GM18507 (cell line): Measurements from ENCODE around the gene ITPKB.

Experiments
- DNase-seq: peaks from one replicate; pipeline ENCODE4 v3.0.0; 2011; ENCODE audit warnings: low read depth; ENCODE audit not compliant: insufficient read length; ENCODE audit errors: extremely low spot score
- FAIRE-seq: peaks from 2 replicates; lab custom pipeline; 2011; peaks lifted over from hg19 to GRCh38; lab: Jason Lieb, UNC

ITPKB gene

GRCh38 chr1:226634611-226635246 is 104.4 kb downstream of the ITPKB start:
- DNase-seq (no peak), FAIRE-seq (peak; percentile 59)

GRCh38 chr1:226634166-226634588 is 104.9 kb downstream of the ITPKB start:
- FAIRE-seq, result peak; percentile 74

GRCh38 chr1:226633541-226634165 is 105.4 kb downstream of the ITPKB start:
- DNase-seq, result no peak
- FAIRE-seq, result no peak

More at GRCh38 chr1:226634166-226634588, 104.9 kb downstream of the ITPKB start:
- peak; percentile 60 for DNase-seq

- peak; percentile 61 for FAIRE-seq
Measured at GRCh38 chr1:226632922-226633351, 106.1 kb downstream of the ITPKB start.

GRCh38 chr1:226632169-226632879 is 106.8 kb downstream of the ITPKB start:
- DNase-seq (no peak), FAIRE-seq (no peak)

More at GRCh38 chr1:226632922-226633351, 106.1 kb downstream of the ITPKB start:
- DNase-seq, result no peak

- FAIRE-seq (no peak), DNase-seq (no peak)
Measured at GRCh38 chr1:226631229-226632000, 107.7 kb downstream of the ITPKB start.

GRCh38 chr1:226630592-226630991 is 108.5 kb downstream of the ITPKB start:
- no peak for FAIRE-seq
- no peak for DNase-seq

GRCh38 chr1:226629896-226630550 is 109.1 kb downstream of the ITPKB start:
- DNase-seq, result no peak
- no peak for FAIRE-seq

GRCh38 chr1:226629210-226629895 is 109.7 kb downstream of the ITPKB start:
- DNase-seq (no peak), FAIRE-seq (no peak)

- DNase-seq, result no peak
- no peak for FAIRE-seq
Measured at GRCh38 chr1:226628612-226629155, 110.4 kb downstream of the ITPKB start.

GRCh38 chr1:226627924-226628611 is 111.0 kb downstream of the ITPKB start:
- no peak for FAIRE-seq
- no peak for DNase-seq

- DNase-seq (no peak), FAIRE-seq (no peak)
Measured at GRCh38 chr1:226627050-226627755, 111.9 kb downstream of the ITPKB start.

GRCh38 chr1:226626577-226626956 is 112.5 kb downstream of the ITPKB start:
- DNase-seq (peak; percentile 64), FAIRE-seq (peak; percentile 78)

- FAIRE-seq (no peak), DNase-seq (no peak)
Measured at GRCh38 chr1:226625832-226626576, 113.1 kb downstream of the ITPKB start.

GRCh38 chr1:226625326-226625725 is 113.8 kb downstream of the ITPKB start:
- DNase-seq (no peak), FAIRE-seq (no peak)

- no peak for FAIRE-seq
- no peak for DNase-seq
Measured at GRCh38 chr1:226624526-226624925, 114.6 kb downstream of the ITPKB start.

- no peak for DNase-seq
- no peak for FAIRE-seq
Measured at GRCh38 chr1:226622012-226622411, 117.1 kb downstream of the ITPKB start.
